Astrocyte of the spinal cord (primary cell): ENCODE results near the gene MRTFB.

Experiments
- DNase-seq: peaks from one replicate; pipeline ENCODE4 v3.0.0; 2011; ENCODE audit warnings: low read depth, low spot score
- H3K4me3 ChIP-seq: 2 replicates; pipeline ENCODE4 v1.5.1; 2011; ENCODE audit warnings: low read depth, mild to moderate bottlenecking, low read length, moderate library complexity
- CTCF ChIP-seq: IDR thresholded peaks from 2 replicates; pipeline ENCODE4 v1.5.1; 2012; ENCODE audit warnings: low read depth, mild to moderate bottlenecking, low read length, inconsistent platforms
- in situ Hi-C: cut with HindIII; loops from 2 replicates; pipeline ENCODE4 v1.10.0; 2017; ENCODE audit warnings: low sequenced_read_pairs

The MRTFB gene

GRCh38 chr16:14155572-14156190 lies 84.6 kb downstream of the MRTFB start:
- no peak for TF ChIP-seq CTCF
- in situ Hi-C loops: no loop called here
- no peak overlapping the region for H3K4me3 ChIP-seq
- no peak for DNase-seq

- no peak overlapping the region for H3K4me3 ChIP-seq
- in situ Hi-C loops: no loop called here
- DNase-seq: no peak
- no peak for TF ChIP-seq CTCF
These were observed 94.0 kb downstream of the MRTFB start for GRCh38 chr16:14164916-14165662.

- DNase-seq: no peak
- H3K4me3 ChIP-seq: no peak overlapping the region
- TF ChIP-seq CTCF: no peak
- in situ Hi-C loops: no loop called here
These were observed 97.0 kb downstream of the MRTFB start for GRCh38 chr16:14168146-14168545.

GRCh38 chr16:14172200-14172809 lies 101.2 kb downstream of the MRTFB start:
- DNase-seq: no peak
- in situ Hi-C loops: no loop called here
- no peak overlapping the region for H3K4me3 ChIP-seq
- TF ChIP-seq CTCF: no peak

GRCh38 chr16:14175086-14175485 lies 104.0 kb downstream of the MRTFB start:
- no peak overlapping the region for H3K4me3 ChIP-seq
- no peak for TF ChIP-seq CTCF
- in situ Hi-C loops: no loop called here
- no peak for DNase-seq

- DNase-seq: no peak
- TF ChIP-seq CTCF: no peak
- no peak overlapping the region for H3K4me3 ChIP-seq
- in situ Hi-C loops: no loop called here
These were observed 106.6 kb downstream of the MRTFB start for GRCh38 chr16:14177704-14178103.
